Measurements from ENCODE around the gene ZNF665.
"Not testable (repeated sequence)": the region's sequence is repeated elsewhere in the genome, so short reads cannot be mapped to it uniquely, and the experiment has no call there.

The ZNF665 gene

GRCh38 chr19:53157626-53158025, 35.5 kb downstream of the ZNF665 start:
- DNase-seq, result peak; percentile 28

- DNase-seq, result no peak
Measured at GRCh38 chr19:53156850-53157249, 36.3 kb downstream of the ZNF665 start.

- no peak for DNase-seq
Measured at GRCh38 chr19:53147645-53148044, 45.5 kb downstream of the ZNF665 start.

GRCh38 chr19:53140351-53140750, 52.8 kb downstream of the ZNF665 start:
- DNase-seq, result no peak

GRCh38 chr19:53136432-53136831, 56.7 kb downstream of the ZNF665 start:
- no peak for DNase-seq

- peak; percentile 88 for DNase-seq
Measured at GRCh38 chr19:53132141-53132991, 60.8 kb downstream of the ZNF665 start, which contains the start of gene ZNF415. ZNF415 (minus strand) TSS chr19:53132910; CDS start chr19:53122676, 10,234 bp downstream.

- DNase-seq, result no peak
Measured at GRCh38 chr19:53131727-53132126, 61.4 kb downstream of the ZNF665 start.

GRCh38 chr19:53131085-53131590, 62.0 kb downstream of the ZNF665 start:
- no peak for DNase-seq

- no peak for DNase-seq
Measured at GRCh38 chr19:53130506-53130905, 62.7 kb downstream of the ZNF665 start.

GRCh38 chr19:53126733-53127526, 66.2 kb downstream of the ZNF665 start:
- DNase-seq, result not testable (repeated sequence)

GRCh38 chr19:53123400-53123799, 69.8 kb downstream of the ZNF665 start:
- no peak for DNase-seq

All from left hindlimb (tissue), 1 donor.